ENCODE measurements around the gene ARHGAP23. TPM values are rescaled to one million over a fixed set of nuclear protein-coding genes. Genes with fewer than 3 reads are reported as not detected.

ARHGAP23 gene, protein sequence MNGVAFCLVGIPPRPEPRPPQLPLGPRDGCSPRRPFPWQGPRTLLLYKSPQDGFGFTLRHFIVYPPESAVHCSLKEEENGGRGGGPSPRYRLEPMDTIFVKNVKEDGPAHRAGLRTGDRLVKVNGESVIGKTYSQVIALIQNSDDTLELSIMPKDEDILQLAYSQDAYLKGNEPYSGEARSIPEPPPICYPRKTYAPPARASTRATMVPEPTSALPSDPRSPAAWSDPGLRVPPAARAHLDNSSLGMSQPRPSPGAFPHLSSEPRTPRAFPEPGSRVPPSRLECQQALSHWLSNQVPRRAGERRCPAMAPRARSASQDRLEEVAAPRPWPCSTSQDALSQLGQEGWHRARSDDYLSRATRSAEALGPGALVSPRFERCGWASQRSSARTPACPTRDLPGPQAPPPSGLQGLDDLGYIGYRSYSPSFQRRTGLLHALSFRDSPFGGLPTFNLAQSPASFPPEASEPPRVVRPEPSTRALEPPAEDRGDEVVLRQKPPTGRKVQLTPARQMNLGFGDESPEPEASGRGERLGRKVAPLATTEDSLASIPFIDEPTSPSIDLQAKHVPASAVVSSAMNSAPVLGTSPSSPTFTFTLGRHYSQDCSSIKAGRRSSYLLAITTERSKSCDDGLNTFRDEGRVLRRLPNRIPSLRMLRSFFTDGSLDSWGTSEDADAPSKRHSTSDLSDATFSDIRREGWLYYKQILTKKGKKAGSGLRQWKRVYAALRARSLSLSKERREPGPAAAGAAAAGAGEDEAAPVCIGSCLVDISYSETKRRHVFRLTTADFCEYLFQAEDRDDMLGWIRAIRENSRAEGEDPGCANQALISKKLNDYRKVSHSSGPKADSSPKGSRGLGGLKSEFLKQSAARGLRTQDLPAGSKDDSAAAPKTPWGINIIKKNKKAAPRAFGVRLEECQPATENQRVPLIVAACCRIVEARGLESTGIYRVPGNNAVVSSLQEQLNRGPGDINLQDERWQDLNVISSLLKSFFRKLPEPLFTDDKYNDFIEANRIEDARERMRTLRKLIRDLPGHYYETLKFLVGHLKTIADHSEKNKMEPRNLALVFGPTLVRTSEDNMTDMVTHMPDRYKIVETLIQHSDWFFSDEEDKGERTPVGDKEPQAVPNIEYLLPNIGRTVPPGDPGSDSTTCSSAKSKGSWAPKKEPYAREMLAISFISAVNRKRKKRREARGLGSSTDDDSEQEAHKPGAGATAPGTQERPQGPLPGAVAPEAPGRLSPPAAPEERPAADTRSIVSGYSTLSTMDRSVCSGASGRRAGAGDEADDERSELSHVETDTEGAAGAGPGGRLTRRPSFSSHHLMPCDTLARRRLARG (N-terminal part only)
- total RNA-seq (2022; extraction: Qiagen RNA extraction): 55.8 to 72.5 TPM (median 63.4 TPM) in 5 replicates

GRCh38 chr17:38428112-38428642 is at the start of gene ARHGAP23:
TSS of gene ARHGAP23 (plus strand) at chr17:38428464. CDS start at chr17:38428486, 22 bp downstream.

Other genes starting within 250 kb of the ARHGAP23 start
- not detected in 5 replicates for gene TBC1D3, start 235.9 kb upstream of the ARHGAP23 start, total RNA-seq (2022; extraction: Qiagen RNA extraction)
- 58.4 to 63.0 TPM (median 60.6 TPM) in 5 replicates for gene MRPL45, start 131.3 kb upstream of the ARHGAP23 start, total RNA-seq (2022; extraction: Qiagen RNA extraction)
- gene GPR179, start 84.5 kb upstream of the ARHGAP23 start, total RNA-seq (2022; extraction: Qiagen RNA extraction): 0.02 to 0.06 TPM (median 0.03 TPM) in 5 replicates
- 10.2 to 14.9 TPM (median 13.1 TPM) in 5 replicates for gene SOCS7, start 76.6 kb upstream of the ARHGAP23 start, total RNA-seq (2022; extraction: Qiagen RNA extraction)
- 1.3 to 3.5 TPM (median 2.6 TPM) in 5 replicates for gene SRCIN1, start 177.5 kb downstream of the ARHGAP23 start, total RNA-seq (2022; extraction: Qiagen RNA extraction)
- 9.7 to 12.9 TPM (median 12.0 TPM) in 5 replicates for gene EPOP, start 246.5 kb downstream of the ARHGAP23 start, total RNA-seq (2022; extraction: Qiagen RNA extraction)

Measured in A549 treated with AZD2906 at 1 μM for 4 hours (cell line).